ENCODE results near the gene ITGAL.

GRCh38 chr16:30430428-30430970, 42.0 kb upstream of the ITGAL start:
- TF ChIP-seq, protein P1, sequence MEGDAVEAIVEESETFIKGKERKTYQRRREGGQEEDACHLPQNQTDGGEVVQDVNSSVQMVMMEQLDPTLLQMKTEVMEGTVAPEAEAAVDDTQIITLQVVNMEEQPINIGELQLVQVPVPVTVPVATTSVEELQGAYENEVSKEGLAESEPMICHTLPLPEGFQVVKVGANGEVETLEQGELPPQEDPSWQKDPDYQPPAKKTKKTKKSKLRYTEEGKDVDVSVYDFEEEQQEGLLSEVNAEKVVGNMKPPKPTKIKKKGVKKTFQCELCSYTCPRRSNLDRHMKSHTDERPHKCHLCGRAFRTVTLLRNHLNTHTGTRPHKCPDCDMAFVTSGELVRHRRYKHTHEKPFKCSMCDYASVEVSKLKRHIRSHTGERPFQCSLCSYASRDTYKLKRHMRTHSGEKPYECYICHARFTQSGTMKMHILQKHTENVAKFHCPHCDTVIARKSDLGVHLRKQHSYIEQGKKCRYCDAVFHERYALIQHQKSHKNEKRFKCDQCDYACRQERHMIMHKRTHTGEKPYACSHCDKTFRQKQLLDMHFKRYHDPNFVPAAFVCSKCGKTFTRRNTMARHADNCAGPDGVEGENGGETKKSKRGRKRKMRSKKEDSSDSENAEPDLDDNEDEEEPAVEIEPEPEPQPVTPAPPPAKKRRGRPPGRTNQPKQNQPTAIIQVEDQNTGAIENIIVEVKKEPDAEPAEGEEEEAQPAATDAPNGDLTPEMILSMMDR (IDR thresholded peaks at IDR 0.05; ENCODE audit: low read length): no peak; the same call in 1 of the 2 replicates
- TF ChIP-seq EZH2 (optimal IDR thresholded peaks at IDR 0.05; ENCODE audit: low read depth, low read length): no peak

All from MM.1S (cell line).